Omental fat pad (tissue), 4 donors: ENCODE data around the gene TMEM176B. TPM values are rescaled to one million over a fixed set of nuclear protein-coding genes. Genes with fewer than 3 reads are reported as not detected.

ENCODE experiments used
- total RNA-seq, 4 donors: library from RNA; depleted of rRNA; stranded (reverse); fragments of >200 nt; gene quantifications; one replicate each; pipeline ENCODE4 v1.1.0, GENCODE V29; 2016

Gene TMEM176B
- total RNA-seq, 4 donors from 2014 or later: 35.9 to 122 (median 80.0) TPM

Other genes starting within 250 kb of the TMEM176B start
- 100 to 1,000 TPM in 1 of 4 donors, 10 to 100 TPM in 3; 16.1 to 135 (median 47.8) TPM for gene GIMAP4, start 233.0 kb downstream of the TMEM176B start, total RNA-seq
- gene GIMAP6, start 168.0 kb downstream of the TMEM176B start, total RNA-seq: 100 to 1,000 TPM in 1 of 4 donors, 10 to 100 TPM in 3; 16.8 to 135 (median 48.3) TPM
- gene GIMAP2, start 114.7 kb downstream of the TMEM176B start, total RNA-seq: 10 to 100 TPM; 10.1 to 44.0 (median 12.8) TPM
- 10 to 100 TPM in 2 of 4 donors, 1 to 10 TPM in 2; 2.1 to 32.2 (median 9.0) TPM for gene GIMAP1, start 83.8 kb downstream of the TMEM176B start, total RNA-seq
- gene GIMAP5, start 62.9 kb downstream of the TMEM176B start, total RNA-seq: 100 to 1,000 TPM in 1 of 4 donors, 10 to 100 TPM in 3; 17.0 to 146 (median 56.9) TPM
- 100 to 1,000 TPM in 1 of 4 donors, 10 to 100 TPM in 3; 18.1 to 105 (median 48.6) TPM for gene TMEM176A, start 405 bp upstream of the TMEM176B start, total RNA-seq
- gene AOC1, start 52.2 kb upstream of the TMEM176B start, total RNA-seq: not detected
- gene KCNH2, start 178.0 kb upstream of the TMEM176B start, total RNA-seq: under 1 TPM; 0.12 to 0.56 (median 0.47) TPM
- gene NOS3, start 190.7 kb upstream of the TMEM176B start, total RNA-seq: 10 to 100 TPM; 11.2 to 75.3 (median 25.2) TPM
- under 1 TPM in 1 of 4 donors, not detected in 3; 0.46 TPM for gene ATG9B, start 224.1 kb upstream of the TMEM176B start, total RNA-seq
- gene ABCB8, start 228.1 kb upstream of the TMEM176B start, total RNA-seq: 10 to 100 TPM; 25.5 to 39.4 (median 31.6) TPM
- gene ASIC3, start 248.2 kb upstream of the TMEM176B start, total RNA-seq: 1 to 10 TPM; 1.6 to 3.2 (median 2.3) TPM